Cardiac fibroblast (primary cell): ENCODE data around the gene AGAP2.

Experiments
- DNase-seq, 2 donors: peaks; one replicate each; pipeline versions ENCODE4 v3.0.0 to v3.0.0-alpha.2; 2010; ENCODE audit warnings: low read depth in 2 of 2
- H3K4me3 ChIP-seq, 2 donors: replicated peaks in 1 of 2; 1 replicate in 1 of 2; 2 replicates in 1 of 2; pipeline ENCODE4 v1.5.1; 2011; ENCODE audit warnings: low read depth in 2 of 2, low read length in 2 of 2, mild to moderate bottlenecking in 2 of 2, moderate library complexity in 1 of 2
- TF ChIP-seq, protein P1 (sequence below): IDR thresholded peaks from one replicate; pipeline ENCODE4 v1.5.1; 2011; ENCODE audit warnings: low read depth, mild to moderate bottlenecking, low read length, inconsistent platforms

The AGAP2 gene

DNA sequence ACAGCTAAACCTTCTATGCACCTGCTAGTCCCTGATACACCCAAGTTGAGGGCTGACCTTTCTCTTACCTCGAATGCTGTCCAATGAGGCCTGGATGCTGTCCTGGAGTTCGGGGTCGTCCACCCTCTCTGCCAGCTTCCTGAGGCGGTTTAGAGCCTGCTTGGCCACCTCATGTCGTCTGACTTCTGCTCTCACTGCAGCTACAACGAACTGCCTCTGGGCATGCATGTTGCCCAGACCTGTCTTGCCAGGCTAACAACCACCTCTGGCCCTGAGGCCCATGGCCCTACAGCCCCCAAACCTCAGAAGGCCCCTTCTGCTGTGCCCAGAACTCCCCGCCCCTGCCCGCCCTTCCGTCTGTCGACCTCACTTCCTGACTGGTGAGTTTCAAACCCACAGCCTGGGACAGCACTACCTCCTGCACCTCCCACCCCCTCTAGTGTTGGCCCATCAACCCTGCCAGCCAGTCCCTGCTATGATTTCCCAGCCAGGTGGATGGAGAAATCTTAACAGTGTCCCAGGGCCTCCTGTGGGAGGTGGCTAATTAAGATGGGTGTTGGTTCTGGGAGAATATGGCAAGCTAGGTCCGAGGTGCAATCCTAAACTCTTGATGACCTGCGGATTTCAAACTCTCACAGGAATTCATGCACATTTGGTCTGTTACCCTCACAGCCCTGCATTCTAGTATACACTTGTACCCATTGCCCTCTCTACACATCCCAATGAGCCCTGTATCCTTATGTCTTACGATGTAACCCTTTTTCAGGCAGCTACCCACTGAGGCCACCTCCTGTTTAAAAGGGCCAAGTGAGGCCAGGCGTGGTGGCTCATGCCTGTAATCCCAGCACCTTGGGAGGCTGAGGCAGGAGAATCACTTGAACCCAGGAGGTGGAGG is 3.5 kb upstream of the AGAP2 start:
- H3K4me3 ChIP-seq = no peak overlapping the region
- TF ChIP-seq, protein P1, sequence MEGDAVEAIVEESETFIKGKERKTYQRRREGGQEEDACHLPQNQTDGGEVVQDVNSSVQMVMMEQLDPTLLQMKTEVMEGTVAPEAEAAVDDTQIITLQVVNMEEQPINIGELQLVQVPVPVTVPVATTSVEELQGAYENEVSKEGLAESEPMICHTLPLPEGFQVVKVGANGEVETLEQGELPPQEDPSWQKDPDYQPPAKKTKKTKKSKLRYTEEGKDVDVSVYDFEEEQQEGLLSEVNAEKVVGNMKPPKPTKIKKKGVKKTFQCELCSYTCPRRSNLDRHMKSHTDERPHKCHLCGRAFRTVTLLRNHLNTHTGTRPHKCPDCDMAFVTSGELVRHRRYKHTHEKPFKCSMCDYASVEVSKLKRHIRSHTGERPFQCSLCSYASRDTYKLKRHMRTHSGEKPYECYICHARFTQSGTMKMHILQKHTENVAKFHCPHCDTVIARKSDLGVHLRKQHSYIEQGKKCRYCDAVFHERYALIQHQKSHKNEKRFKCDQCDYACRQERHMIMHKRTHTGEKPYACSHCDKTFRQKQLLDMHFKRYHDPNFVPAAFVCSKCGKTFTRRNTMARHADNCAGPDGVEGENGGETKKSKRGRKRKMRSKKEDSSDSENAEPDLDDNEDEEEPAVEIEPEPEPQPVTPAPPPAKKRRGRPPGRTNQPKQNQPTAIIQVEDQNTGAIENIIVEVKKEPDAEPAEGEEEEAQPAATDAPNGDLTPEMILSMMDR = no peak
- DNase-seq = no peak

DNA sequence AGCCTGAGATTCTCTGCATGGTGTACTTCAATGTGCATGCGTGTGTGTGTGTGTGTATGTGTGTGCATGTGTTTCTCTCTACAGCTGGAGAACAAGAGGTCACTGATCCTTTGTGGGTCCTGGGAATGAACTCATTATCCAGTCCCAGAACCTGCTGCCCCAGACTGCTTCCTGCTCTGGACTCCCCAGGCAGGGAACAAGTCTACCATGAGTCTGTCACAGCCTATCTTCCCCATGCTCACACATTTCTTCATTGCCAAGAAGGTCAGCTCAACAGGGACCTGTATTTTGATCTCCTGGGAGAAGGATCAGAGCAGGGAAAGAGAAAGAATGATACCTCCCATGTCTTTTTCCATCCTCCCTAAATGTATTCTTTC is 2.9 kb upstream of the AGAP2 start:
- DNase-seq = no peak
- TF ChIP-seq, protein P1 = no peak
- no peak overlapping the region for H3K4me3 ChIP-seq

DNA sequence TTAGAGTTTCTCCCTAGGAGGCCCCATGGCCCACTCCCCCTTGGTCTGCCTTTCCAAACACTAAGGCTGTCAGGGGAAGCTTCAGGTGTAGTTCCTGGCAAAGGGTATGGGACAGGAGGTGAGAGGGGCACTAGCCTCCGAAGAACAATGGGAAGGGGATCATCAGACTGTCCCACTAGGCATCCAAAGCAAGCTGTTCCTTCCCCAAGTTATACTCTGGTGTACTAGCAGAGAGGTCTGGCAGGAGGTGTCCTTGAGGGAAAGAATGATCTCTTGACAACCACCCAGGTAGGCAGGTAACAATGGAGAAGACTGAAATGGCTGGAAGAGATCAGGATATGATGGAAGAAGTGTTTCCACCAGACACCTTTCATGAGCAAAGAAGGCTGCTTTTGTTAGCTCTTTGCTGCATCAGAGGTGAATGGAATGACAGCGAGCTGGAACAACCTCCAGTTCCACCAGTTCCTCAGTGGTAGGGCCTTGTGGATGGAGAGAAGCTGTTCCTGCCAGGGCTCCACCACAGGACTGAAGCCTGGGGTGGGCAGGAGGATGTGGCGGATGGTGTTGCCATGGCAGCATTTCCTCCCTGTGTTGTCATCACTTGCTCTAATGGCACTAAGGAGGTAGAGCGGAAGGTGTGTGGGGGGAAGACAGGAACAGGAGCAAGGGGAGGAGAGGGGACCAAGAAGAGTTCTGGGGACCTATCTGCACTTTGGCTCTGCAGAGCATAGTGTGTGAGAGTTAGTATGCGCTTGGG is 2.3 kb upstream of the AGAP2 start:
- TF ChIP-seq, protein P1 = no peak
- no peak overlapping the region for H3K4me3 ChIP-seq
- DNase-seq = no peak

DNA sequence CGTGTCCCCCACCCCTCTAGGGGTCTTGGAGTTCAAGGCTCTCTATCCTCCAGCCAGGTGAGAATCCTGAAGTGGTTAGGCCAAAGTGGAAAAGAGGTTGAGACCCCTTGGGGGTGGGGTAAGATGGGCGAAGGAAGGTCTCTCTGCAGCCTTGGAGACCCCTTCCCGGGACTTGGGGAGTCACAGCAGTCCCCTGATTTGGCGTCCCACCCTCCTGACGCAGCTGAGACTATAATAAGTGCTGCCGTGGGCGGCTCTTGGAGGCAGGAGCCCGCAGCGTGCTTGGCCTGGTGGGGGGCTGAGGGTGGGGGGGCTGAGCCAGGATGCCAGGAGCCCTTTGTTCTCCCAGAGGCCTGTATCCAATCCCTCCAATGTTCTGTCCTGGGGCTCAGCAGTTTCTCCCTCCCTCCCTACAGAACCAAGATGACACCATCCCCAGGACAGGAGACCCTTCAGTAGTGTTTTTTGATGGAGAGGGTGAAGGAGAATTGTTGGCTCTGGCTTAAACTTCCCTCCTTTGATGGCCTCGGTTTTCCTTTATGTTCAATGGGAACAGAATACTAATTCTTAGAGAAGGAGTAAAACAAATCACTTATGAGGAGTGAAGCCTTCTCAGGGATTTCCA is 1.5 kb upstream of the AGAP2 start:
- no peak overlapping the region for H3K4me3 ChIP-seq
- DNase-seq = no peak
- TF ChIP-seq, protein P1 = no peak

DNA sequence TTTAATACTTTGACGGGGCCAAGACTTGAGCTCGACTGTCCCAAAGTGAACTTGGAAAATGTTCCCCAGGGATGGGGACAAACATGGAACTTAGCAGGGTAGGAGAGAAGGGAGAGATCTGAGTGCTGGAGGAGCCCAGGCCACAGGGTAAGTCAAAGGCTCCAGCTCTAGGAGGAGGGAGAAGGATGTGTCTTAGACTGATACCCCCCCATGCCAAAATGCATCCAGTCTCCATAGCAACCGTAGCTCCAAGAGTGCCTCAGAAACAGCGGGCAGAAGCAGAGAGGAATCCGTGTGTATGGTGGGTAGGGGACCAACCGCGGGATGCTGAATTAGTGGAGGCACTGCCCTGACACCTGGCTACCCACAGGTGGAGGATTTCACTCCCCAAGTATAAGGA is 845 bp upstream of the AGAP2 start:
- TF ChIP-seq, protein P1 = no peak
- DNase-seq = no peak
- H3K4me3 ChIP-seq = no peak overlapping the region

DNA sequence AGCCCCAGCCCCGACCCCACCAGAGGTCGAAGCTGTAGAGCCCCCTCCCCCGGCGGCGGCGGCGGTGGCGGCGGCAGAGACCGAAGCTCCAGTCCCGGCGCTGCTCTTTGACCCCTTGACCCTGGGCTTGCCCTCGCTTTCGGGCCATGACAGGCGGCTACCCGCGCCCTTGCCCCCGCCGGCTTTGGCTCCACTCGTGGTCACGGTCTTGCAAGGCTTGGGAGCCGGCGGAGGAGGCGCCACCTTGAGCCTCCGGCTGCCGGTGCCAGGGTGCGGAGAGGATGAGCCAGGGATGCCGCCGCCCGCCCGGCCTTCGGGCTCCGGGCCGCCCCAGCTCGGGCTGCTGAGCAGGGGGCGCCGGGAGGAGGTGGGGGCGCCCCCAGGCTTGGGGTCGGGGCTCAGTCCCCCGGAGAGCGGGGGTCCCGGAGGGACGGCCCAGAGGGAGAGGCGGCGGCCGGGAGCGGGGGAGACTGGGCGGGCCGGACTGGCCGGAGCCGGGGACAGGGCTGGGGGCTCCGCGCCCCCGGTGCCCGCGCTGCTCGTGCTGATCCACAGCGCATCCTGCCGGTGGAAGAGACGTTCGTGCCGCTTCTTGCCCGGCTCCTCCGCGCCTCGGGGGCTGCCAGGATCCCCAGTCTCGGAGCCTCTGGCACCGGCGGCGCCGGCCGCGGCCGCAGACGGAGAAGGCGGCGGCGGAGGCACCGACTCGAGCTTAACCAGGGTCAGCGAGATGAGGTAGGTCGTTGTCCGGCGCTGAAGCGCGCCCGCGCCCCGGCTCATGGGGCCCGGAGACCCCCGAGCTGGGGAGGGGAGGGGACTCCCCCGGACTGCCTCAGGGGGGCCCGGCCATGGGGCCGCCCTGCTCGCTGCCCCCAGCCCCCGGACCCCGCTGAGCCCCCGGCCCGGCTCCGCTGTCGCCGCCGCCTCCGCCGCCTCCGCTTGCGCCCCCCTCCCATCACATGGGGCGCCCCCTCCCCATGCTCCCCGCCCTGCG is 778 bp downstream of the AGAP2 start:
- TF ChIP-seq, protein P1 = no peak
- peak overlapping the region in 1 of 2 donors; percentile 21 for H3K4me3 ChIP-seq
- DNase-seq = no peak
